MM.1S (cell line): Measurements from ENCODE around the gene STMND1.

Experiments used
- CTCF ChIP-seq: fragments of 300-600 bp; sonication (generic); IDR thresholded peaks from 2 replicates; pipeline ENCODE4 v1.5.1; 2016; ENCODE audit warnings: antibody characterized with exemption, low read length, mixed read lengths
- EZH2 ChIP-seq: fragments of 300-600 bp; sonication (generic); optimal IDR thresholded peaks from 2 replicates; pipeline ENCODE3; 2017; ENCODE audit warnings: low read depth, mild to moderate bottlenecking, antibody characterized with exemption, low read length, mixed read lengths
- EZH2phosphoT487 ChIP-seq: fragments of 300-600 bp; sonication (generic); IDR thresholded peaks from 2 replicates; pipeline ENCODE4 v1.6.1; 2018; ENCODE audit warnings: antibody characterized with exemption, low read length

- TF ChIP-seq CTCF (no peak), EZH2 (no peak), EZH2phosphoT487 (no peak)
Measured at GRCh38 chr6:17165383-17165782, 63.5 kb downstream of the STMND1 start.
